ENCODE results near the gene NAP1L1.
A peak's percentile ranks its signal among the peaks of the same experiment; 100 is the strongest.

The NAP1L1 gene, protein sequence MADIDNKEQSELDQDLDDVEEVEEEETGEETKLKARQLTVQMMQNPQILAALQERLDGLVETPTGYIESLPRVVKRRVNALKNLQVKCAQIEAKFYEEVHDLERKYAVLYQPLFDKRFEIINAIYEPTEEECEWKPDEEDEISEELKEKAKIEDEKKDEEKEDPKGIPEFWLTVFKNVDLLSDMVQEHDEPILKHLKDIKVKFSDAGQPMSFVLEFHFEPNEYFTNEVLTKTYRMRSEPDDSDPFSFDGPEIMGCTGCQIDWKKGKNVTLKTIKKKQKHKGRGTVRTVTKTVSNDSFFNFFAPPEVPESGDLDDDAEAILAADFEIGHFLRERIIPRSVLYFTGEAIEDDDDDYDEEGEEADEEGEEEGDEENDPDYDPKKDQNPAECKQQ

DNA sequence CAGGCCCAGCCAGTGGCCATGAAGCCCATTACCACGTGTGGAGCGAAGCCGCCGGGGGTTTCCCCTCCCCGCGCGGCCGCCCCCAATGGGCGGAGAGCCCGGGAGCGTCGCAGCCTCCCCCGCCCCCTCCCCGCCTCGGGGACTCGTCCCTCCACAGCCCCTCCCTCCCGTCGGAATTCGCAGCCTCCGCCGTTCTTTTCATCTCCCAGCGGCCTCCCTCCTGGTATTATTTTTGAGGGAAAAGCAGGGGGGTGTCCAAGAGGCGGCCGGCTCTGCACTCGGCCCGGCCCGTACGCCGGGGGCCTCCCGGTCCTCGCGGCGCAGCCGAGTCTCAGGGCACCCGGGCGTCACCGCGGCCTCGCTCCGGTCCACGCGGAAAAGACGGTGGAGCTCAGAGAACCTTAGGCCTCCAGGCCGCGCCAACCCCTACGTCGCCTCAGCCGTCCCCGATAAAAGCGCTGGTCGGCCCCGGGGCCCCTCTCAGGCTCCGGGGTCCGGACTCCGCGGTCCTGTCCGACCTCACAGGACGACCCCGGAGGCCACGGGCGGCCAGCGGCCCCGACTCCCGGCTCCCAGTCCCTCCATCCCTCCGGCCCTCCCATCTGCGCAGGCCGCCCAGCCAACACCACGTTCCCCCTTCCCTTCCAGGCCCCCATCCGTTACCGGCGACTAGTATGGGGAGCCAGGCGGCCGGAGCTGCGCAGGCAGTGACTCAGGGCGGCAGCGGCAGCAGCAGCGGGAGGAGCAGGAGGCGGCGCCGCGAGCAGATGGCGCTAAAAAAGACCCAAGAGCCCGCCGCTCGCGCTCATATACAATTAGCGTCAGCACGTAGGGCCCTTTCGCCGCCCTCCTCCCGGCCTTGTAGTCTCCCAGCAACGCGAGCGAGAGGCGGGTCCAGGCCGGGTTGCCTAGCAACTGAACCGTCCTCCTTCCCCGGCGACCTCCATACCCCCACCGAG is at the start of gene NAP1L1:
Gene NAP1L1 (minus strand): TSS at position 782 of the 959 bp plus-strand sequence. CDS start 10,466 bp downstream, outside the sequence.
- DNase-seq (ENCODE audit: low spot score) = peak; percentile 97

DNA sequence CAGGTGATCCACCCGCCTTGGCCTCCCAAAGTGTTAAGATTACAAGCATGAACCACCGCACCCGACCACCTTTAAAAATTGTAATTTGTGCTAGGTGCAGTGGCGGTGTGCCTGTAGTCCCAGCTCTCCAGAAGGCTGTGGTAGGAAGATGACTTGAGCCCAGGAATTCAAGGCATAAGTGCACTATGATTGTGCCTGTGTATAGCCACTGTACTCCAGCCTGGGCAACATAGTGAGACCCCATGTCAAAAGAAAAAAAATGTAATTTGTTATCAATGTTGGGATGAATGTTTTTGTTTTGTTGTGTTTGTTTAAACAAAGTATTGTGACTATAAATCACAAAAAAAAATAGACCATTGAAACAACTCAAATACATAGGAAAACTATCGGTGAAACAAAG is 43.1 kb upstream of the NAP1L1 start:
- DNase-seq (ENCODE audit: low spot score) = no peak

DNA sequence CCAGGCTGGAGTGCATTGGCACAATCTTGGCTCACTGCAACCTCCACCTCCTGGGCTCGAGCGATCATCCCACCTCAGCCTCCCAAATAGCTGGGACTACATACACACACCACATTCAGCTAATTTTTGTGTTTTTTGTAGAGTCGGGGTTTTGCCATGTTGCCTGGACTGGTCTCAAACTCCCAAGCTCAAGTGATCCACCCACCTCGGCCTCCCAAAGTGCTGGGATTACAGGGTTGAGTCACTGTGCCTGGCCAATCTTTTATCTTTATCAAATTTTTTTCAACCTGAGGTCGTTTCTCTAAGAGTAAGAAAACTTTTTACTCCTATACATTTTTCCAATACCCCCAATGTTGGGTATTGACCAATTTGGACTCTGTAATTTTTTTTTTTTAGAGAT is 40.0 kb upstream of the NAP1L1 start:
- no peak for DNase-seq (ENCODE audit: low spot score)

DNA sequence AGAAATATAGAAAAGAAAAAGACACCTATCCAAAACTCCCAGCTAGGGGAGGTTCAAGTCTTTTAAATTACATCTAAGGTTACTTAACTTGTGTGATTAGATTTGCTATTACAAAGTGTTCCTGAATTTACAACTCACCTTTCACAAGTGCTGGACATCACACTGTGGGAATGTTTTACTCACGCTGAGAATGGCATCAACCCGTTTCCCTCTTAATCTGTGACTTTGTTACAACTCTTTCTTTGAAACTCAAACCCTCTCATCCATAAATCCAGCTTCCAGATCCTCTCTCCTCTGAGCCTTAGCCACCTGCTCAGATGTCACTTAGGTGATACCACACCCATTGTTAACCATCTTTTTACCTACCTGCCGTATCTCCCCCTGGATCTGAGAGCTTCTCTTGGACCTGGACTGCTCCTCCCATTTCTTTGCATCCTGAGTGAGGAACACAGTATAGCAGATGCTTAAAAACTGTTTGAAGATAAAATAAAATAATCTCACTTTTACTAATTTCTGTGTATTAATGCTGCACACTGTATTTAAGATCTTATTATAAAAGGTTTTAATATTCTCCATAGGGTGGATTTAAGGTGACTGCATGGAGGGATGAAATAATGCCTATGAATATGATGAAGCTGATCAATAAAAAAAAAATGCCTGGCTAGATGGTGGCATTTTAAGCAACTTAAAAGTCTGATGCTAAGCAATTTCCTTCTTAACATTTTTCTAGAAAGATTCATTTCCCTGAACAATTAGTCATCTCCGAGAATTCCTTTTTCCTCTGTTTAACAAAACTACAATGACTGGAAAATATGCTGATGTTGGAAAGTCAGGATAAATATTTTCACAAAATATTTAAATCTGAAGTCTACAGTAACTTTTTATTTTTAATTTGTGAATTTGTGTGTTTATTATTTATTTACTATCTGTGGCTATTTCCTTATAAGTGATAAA is 39.1 kb upstream of the NAP1L1 start:
- DNase-seq (ENCODE audit: low spot score) = no peak

DNA sequence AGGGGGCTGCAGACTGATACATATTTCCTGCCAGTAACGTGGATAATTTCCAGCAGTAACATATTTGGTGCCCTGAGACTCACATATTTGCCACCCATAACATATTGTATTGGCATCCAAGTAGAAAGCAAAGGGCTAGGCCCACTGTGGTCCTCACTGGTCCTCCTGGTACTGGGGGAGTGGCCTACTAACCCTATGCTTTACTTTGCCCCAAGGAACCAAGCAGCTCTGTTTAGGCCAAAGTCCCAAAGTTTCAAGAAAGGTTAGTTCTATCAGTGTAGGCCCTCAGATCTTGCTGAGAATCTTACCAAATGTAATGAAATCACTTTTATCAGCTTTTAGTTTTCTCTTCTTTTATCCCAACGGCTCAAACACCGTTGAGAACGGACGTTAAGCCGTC is 35.4 kb upstream of the NAP1L1 start:
- no peak for DNase-seq (ENCODE audit: low spot score)

DNA sequence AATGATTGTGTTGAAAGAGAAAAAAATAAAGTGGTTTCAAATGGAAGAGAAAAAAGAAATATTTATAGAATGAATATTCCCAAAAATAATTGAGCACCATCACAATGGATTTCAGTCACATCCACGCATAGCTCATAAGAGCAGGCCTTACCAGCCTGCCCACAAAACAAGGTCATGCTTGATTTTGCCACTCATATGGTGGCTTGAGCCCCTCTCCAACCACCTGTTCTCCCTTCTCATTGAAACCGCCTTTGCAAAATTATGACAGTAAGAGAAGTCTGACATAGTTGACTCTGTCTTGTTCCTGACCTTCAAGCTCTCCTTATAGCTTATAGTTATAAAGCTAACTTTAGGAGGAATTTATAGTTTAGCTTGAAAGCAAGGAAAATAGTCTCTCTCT is 33.3 kb upstream of the NAP1L1 start:
- no peak for DNase-seq (ENCODE audit: low spot score)

DNA sequence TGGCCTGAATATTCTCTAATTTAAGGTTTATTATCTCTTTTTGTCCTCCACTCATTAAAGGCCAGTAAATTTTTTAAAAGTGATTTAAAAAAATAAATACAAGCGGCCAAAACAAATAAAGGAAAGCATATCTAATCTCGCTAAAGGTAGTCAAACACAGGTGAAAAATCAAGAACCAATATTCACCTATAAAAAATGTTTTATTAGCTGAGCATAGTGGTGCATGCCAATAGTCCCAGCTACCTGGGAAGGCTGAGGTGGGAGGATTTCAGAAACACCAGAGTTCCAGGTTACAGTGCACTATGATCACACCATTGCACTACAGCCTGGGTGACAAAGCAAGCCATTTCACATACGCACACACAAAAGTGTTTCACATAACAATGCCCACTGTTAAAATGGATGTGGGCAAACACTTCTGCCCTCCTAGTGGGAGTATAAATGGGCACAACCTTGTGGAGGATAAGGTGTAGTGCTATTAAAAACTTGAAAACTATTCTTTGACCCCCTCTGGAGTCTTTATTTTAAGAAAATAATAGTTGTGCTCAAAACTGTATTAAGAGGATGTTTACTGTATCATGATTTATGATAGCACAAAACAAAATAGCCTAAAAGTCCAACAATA is 32.7 kb upstream of the NAP1L1 start:
- no peak for DNase-seq (ENCODE audit: low spot score)

DNA sequence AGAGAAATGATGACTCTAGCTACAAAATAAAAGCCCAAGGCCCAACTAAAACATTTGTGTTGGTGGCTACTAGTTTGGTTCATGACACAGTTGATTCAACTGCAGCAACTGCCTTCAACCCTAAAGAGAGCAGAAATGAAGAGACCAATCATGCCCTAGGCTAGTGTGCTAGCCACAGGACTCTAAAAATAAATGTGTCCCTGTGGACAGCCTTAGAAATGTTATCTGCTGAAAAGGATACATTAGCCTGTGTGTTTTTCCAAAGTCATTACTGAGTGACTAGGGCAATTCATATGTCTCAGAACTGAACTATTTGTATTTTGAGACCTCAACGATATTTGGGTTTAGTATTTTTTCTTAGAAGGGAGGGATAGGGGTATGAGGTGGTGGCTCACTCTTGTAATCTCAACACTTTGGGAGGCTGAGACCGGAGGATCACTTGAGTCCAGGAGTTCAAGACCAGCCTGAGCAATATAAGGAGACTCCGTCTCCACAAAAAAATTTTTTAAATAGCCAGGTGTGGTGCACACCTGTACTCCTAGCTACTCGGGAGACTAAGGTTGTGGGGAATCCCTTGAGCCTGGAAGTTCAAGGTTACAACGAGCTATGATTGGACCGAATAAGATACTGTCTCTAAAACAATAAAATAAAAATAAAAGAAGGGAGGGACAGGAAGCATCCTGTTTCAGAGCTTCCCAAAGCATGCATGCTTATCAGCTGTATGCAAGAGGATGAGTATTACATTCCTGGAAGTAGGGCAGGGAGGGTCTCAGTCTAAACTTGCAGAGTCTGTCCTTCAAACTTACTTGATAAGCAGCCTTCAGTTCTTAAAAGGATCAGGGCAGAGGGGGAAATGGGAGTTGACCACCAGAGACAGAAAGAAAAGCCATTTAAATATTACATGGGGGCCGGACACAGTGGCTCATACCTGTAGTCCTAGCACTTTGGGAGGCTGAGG is 29.6 kb upstream of the NAP1L1 start:
- DNase-seq (ENCODE audit: low spot score) = no peak

DNA sequence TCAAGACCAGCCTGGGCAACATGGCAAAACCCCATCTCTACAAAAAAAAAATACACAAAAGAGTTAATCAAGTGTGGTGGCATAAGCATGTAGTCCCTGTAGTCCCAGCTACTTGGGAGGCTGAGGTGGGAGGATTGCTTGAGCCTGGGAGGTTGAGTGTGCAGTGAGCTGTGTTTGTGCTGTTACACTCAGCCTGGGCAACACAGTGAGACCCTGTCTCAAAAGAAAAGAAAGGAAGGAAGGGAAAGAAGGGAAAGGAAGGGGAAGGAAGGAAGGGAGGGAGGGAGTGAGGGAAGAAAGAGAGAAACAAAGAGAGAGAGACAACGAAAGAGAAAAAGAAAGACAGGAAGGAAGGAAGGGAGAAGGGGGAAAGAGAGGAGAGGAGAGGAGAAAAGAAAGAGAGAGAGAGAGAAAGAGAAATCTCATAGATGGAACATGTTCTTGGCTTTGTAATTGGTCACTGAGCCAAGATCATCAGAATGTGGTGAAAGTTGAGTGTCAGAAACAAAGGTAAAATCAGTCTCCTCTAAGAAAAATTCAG is 26.8 kb upstream of the NAP1L1 start:
- DNase-seq (ENCODE audit: low spot score) = no peak

DNA sequence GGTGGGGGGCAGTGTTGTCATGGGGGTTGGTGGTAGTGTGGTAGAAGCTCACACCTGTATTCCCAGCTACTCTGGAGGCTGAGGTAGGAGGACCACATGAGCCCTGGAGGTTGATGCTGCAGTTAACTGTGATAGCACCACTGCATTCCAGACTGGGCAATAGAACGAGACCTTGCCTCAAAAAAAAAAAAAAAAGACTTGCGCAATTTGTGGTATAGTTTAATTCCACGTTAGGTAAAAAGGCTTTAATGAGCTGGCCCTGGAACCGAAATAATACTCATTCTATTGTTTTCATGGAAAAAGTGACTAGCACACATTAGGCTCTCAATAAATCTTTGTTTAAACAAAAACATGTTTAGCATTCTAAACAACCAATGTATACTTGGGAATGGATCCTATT is 25.4 kb upstream of the NAP1L1 start:
- no peak for DNase-seq (ENCODE audit: low spot score)

DNA sequence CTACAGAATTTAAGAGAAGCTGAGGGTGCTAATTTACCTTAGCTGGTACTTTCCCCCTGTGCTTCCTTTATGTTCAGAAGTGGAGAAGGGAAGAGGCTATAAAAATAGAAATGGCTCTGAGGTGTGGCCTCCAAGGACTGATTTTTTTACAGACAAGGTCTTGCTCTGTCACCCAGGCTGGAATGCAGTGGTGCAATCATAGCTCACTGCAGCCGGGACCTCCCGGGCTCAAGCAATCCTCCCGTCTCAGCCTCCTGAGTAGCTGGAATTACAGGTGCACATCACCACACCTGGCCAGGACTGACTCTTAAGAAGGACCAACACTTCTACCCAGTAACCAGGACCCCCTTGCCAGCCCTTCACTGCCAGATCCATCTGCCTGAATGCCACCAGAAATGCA is 23.9 kb upstream of the NAP1L1 start:
- DNase-seq (ENCODE audit: low spot score) = no peak

DNA sequence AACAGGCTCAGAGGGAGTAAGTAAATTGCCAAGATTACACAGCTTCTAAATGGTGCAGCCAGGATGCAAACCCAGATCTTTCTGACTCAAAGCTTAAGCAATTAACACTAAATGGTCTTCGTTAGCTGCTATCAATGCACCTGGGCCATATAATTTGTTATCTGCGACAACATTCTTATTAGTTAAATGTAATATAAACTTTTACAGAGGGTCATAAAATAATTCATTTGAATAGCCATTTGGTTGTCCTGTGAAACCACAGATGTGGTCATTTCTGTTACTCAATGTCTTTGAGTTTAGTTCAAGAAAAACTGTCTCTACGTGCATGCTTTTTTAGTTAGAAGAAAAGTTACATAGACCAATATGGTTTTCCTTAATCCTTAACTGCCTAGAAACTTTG is 22.1 kb upstream of the NAP1L1 start:
- no peak for DNase-seq (ENCODE audit: low spot score)

DNA sequence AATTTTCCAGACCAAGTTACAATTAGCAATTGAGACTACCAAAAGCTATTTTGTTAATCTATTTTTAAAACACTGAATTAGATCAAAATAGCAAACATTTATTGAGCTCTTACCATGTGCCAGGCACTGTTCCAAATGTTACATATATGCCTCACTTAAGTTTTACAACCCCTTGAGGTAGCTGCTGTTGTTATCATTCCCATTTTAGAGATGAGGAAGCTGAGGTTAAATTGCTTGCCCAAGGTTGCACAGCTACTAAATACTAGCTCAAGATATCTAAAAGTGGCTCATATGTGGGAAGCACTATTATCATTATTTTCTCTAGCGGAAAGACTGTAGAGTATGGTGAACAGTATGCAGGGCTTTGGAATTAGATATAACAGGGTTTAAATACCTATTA is 19.5 kb upstream of the NAP1L1 start:
- DNase-seq (ENCODE audit: low spot score) = no peak

DNA sequence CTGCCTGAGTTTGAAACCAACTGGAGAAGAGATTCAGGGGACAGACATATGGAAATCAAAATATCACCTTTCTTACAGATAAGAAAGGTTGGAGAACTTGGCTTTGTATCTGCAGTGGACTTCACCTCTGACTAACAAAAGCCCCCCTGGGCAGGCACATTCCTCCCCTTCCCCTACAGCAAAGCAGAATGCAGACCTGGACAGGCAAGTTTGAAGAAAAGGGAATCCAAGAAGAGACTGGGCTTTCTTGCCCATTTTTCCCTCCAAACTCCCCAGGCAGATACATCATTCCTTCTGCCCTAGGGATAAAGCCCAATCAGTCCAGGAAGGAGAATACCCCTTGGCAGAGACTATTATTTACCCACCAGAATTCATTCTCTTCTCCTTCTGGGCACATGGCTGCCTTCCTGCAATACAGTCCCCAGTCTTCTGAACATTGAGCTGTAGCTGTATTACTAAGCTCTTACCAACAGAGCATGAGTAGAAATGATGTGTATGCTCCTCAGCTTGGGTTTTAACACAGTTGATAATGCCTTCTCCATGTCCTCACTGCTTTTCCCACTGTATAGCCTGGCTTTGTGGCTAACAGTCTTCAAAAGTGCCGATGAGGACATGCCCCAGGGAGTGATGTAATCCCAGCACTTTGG is 17.4 kb upstream of the NAP1L1 start:
- no peak for DNase-seq (ENCODE audit: low spot score)

DNA sequence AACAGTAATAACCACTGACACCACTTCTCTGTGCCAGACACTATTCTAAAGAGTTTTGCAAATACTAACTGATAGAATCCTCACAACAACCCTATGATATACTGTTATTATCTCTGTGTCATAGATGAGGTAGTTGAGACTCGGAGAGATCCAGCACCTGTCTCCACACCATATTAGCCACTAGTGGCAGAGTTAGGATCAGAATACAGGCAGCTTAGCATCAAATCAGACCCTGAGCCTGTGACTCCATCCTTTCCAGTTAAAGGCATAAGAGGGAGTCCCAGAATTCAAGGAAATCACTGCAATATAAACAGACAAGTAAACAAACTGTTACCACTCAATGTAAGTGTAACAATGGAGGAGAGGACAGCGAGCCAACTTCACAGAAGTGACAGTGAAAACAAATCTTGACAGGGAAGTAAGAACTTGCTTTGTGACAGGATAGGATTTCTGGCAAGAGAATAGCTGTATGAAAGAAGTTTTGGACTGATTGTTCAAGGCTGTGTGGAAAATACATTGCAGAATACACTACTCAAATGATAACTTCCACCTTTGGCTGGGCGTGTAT is 11.7 kb upstream of the NAP1L1 start:
- DNase-seq (ENCODE audit: low spot score) = no peak

DNA sequence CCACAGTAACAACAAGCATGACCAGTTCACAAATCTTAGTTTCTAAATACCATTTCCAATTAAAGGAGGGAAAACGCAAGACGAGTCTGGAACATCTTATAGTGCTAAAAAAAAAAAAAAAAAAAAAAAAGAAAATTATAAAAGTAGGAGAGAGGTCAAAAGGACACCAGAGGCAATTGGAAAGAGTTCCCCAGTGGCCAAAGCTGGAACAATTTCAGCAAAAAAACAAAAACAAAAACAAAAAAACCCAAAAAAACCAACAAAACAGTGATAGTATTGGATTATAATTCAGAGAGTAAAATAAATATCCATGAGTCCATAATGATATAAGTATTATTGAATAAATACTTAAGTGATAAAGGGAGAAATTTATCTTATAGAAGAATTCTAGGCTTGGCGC is 10.3 kb upstream of the NAP1L1 start:
- DNase-seq (ENCODE audit: low spot score) = no peak

DNA sequence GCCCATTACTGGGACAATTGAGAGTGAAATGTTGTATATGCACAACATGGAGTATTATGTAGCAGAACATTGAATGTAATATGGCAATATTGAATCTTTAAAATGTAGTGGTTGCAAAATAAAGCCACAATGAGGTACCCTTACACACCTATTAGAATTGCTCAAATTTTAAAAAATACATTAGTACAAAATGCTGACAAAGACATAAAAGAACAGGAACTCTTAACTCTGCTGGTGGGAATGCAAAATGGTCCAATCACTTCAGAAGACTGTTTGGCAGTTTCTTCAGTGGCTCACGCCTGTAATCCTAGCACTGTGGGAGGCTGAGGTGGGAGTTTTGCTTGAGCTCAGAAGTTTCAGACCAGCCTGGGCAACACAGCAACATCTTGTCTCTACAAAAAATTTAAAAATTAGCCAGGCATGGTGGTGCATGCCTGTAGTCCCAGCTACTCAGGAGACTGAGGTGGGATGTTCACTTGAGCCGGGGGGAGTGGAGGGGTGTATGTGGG is 6.8 kb upstream of the NAP1L1 start:
- no peak for DNase-seq (ENCODE audit: low spot score)

DNA sequence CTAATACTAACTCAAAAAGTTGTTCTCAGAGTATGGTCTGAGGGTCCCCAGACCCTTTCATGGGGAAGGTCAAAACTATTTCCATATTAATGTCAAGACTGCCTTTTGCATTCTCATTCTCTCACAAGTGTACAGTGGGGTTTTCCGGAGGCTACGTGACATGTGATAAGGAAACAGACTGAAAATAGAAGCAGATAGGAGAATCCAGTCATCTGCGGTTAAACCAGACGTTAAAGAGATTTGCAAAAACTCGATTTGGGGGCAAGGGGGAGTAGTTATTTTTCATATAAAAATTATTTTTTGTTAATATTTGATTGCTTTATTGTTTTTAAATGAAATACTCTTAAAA is 1.0 kb upstream of the NAP1L1 start:
- peak; percentile 59 for DNase-seq (ENCODE audit: low spot score)

Data from CD4-positive, alpha-beta T cell treated with Interleukin-2 at 100 ng/mL for 4 hours (primary cell).